Stimulated activated CD4-positive, alpha-beta T cell treated with anti-CD3 and anti-CD28 coated beads, Interleukin-2, amount 100 ng/mL, for 4 hours (primary cell): Measurements from ENCODE around the gene GSTA1.
"Not testable (repeated sequence)": the region's sequence is repeated elsewhere in the genome, so short reads cannot be mapped to it uniquely, and the experiment has no call there.

Experiments
- DNase-seq: peaks from one replicate; pipeline ENCODE4 v3.0.0-alpha.2; 2020; ENCODE audit warnings: low read depth

GSTA1 gene

DNA sequence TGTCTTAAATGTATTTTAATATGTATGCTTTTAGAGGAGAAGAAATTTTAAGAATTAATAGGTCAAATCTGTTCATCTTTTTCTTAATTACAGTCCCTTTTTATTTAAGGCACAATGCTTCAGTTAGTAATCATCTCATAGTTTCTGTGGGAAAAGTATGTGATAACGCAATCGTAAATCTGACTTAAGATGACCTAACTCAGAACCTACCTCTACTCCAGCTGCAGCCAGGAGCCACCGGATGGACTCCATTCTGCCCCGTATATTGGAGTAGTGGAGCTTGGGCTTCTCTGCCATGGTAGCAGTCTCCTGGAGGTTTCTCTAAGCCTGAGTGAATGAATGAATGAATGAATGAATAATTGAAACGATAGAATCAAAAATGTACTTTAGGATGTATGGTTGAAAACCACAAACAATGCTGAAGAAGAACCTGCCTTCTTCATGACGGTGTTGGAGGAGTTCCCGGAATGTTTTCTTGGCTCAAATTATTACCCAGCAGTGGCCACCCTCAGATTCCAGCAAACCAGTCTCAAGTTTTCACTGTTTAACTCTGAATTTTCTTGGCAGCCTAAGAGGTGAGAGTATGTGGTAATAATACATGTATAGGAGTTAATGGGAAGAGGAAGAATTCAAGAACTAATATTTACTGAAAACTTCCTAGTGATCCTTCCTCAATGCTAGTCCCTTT is 45.8 kb downstream of the GSTA1 start:
- not testable (repeated sequence) for DNase-seq

- DNase-seq = no peak
Measured at GRCh38 chr6:52754443-52754842, 49.2 kb downstream of the GSTA1 start.

- not testable (repeated sequence) for DNase-seq
Measured at GRCh38 chr6:52753137-52753536, 50.5 kb downstream of the GSTA1 start.

- DNase-seq = no peak
Measured at GRCh38 chr6:52752310-52752709, 51.3 kb downstream of the GSTA1 start.

GRCh38 chr6:52749556-52750152 is 54.0 kb downstream of the GSTA1 start:
- no peak for DNase-seq

- DNase-seq = not testable (repeated sequence)
Measured at GRCh38 chr6:52747301-52747700, 56.3 kb downstream of the GSTA1 start.

GRCh38 chr6:52746213-52746612 is 57.4 kb downstream of the GSTA1 start:
- DNase-seq = no peak

DNA sequence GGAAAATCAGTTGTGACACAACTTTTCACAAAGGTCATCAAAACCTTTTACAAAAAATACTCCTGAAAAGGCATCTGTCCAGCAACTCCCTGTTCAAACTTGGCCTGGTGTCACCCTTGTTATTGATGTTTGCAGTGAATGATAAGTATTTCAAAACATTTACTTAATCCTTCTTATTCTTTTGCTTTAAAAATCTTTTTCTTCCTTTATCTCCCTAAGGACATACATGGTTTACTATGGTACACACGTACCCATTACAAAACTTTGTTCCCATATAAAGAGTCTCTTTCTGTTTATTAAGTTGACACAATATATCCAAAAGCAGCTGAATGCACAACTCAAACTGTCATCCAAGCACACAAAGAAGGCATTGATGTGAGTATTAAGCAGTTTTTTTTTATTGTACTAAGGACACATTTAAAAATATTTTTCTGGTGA is 57.8 kb downstream of the GSTA1 start:
- no peak for DNase-seq

- DNase-seq = no peak
Measured at GRCh38 chr6:52741872-52742271, 61.7 kb downstream of the GSTA1 start.
